ENCODE data around the gene FRMD4B. TPM values are rescaled to one million over a fixed set of nuclear protein-coding genes. Genes with fewer than 3 reads are reported as not detected.

The FRMD4B gene
- total RNA-seq, 4 donors from 2014 or later = 9.3 to 54.5 (median 27.9) TPM

DNA sequence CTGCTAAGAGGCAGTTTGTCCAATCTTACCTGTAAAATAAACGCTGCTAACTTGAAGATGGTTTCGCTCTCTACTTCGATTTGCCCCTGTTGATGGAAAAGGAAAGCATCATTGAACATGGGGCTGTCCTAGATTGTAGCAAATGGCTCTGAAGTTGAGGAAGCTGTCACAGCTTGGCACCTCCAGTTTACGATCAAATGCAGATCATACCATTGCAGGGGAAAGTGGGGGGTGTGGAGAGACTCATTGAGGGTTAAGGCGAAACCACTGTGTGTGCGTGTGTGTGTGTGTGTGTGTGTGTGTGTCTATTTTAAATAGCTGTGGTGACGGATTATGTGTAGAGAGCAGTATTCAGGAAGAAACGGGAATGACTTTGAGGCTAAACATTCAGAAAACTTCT lies 135.9 kb downstream of the FRMD4B start:
- H3K36me3 ChIP-seq = no peaks in the 10 kb centered on the region
- peak in 2 of 3 donors; percentile 57 to 82 for DNase-seq
- peak overlapping the region in 3 of 4 donors; percentile 9 to 50 (median 47) for H3K4me3 ChIP-seq
- H3K27me3 ChIP-seq = no peaks in the 10 kb centered on the region
- peak overlapping the region in 1 of 4 donors; percentile 8 for H3K27ac ChIP-seq
- H3K9me3 ChIP-seq = no peaks in the 10 kb centered on the region
- no peaks in the 10 kb centered on the region for H3K4me1 ChIP-seq
- peak; percentile 26 to 50 for TF ChIP-seq POLR2A (IDR thresholded peaks at IDR 0.05)
- no peak for TF ChIP-seq CTCF (IDR thresholded peaks at IDR 0.05)

- Histone ChIP-seq H3K9me3 (no peaks in the 10 kb centered on the region), H3K27me3 (no peaks in the 10 kb centered on the region), H3K4me3 (peak overlapping the region in 2 of 4 donors; percentile 3 to 47), H3K27ac (no peak overlapping the region), H3K36me3 (no peaks in the 10 kb centered on the region), H3K4me1 (no peaks in the 10 kb centered on the region)
- no peak for DNase-seq
- TF ChIP-seq POLR2A (IDR thresholded peaks at IDR 0.05) = no peak
- TF ChIP-seq CTCF (IDR thresholded peaks at IDR 0.05) = no peak
Observed at GRCh38 chr3:69249001-69249400, 136.9 kb downstream of the FRMD4B start.

GRCh38 chr3:69248436-69248835 lies 137.5 kb downstream of the FRMD4B start:
- no peaks in the 10 kb centered on the region for H3K4me1 ChIP-seq
- TF ChIP-seq POLR2A (IDR thresholded peaks at IDR 0.05) (no peak), CTCF (IDR thresholded peaks at IDR 0.05) (no peak)
- no peaks in the 10 kb centered on the region for H3K36me3 ChIP-seq
- peak overlapping the region in 1 of 4 donors; percentile 16 for H3K27ac ChIP-seq
- DNase-seq = no peak
- H3K27me3 ChIP-seq = no peaks in the 10 kb centered on the region
- H3K4me3 ChIP-seq = peak overlapping the region in 2 of 4 donors; percentile 3 to 7
- H3K9me3 ChIP-seq = no peaks in the 10 kb centered on the region

GRCh38 chr3:69246612-69247011 lies 139.3 kb downstream of the FRMD4B start:
- Histone ChIP-seq H3K27ac (no peak overlapping the region), H3K4me3 (no peak overlapping the region), H3K27me3 (no peaks in the 10 kb centered on the region), H3K9me3 (no peaks in the 10 kb centered on the region), H3K4me1 (no peaks in the 10 kb centered on the region), H3K36me3 (no peaks in the 10 kb centered on the region)
- TF ChIP-seq POLR2A (IDR thresholded peaks at IDR 0.05) (no peak), CTCF (IDR thresholded peaks at IDR 0.05) (no peak)
- no peak for DNase-seq

DNA sequence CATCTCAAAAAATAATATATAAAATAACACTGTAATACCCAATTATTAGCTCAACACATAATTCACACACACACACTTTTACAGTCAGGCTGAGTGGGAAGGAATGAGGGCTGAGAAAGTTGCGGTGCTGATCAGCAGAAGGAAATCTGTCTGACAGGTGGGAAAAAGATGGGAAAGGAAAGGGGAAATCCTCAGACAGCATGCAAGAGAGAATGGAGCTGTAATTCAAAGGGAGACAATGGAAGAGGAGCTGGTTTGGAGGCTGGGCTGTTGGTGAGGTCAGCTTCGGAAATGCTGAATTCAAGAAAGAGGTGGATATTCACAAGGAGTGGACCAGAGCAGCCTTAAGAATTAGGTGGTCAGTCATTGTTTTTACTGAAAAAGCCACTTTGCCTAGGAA lies 141.8 kb downstream of the FRMD4B start:
- Histone ChIP-seq H3K4me3 (no peak overlapping the region), H3K36me3 (no peaks in the 10 kb centered on the region), H3K9me3 (no peaks in the 10 kb centered on the region), H3K27me3 (no peaks in the 10 kb centered on the region), H3K27ac (no peak overlapping the region), H3K4me1 (no peaks in the 10 kb centered on the region)
- TF ChIP-seq CTCF (IDR thresholded peaks at IDR 0.05) (no peak), POLR2A (IDR thresholded peaks at IDR 0.05) (no peak)
- DNase-seq = no peak

- Histone ChIP-seq H3K9me3 (no peaks in the 10 kb centered on the region), H3K36me3 (no peaks in the 10 kb centered on the region), H3K27me3 (no peaks in the 10 kb centered on the region), H3K4me3 (no peak overlapping the region), H3K27ac (no peak overlapping the region), H3K4me1 (no peaks in the 10 kb centered on the region)
- TF ChIP-seq CTCF (IDR thresholded peaks at IDR 0.05) (no peak), POLR2A (IDR thresholded peaks at IDR 0.05) (no peak)
- no peak for DNase-seq
Observed at GRCh38 chr3:69241769-69242168, 144.1 kb downstream of the FRMD4B start.
